Keratinocyte (primary cell): Measurements from ENCODE around the gene TSPAN11. TPM values are rescaled to one million over a fixed set of nuclear protein-coding genes. Genes with fewer than 3 reads are reported as not detected.

ENCODE experiments used
- DNase-seq: peaks from one replicate; pipeline ENCODE4 v3.0.0-alpha.2; 2011; ENCODE audit warnings: low read depth, missing footprints, low spot score
- FAIRE-seq: peaks from 2 replicates; lab custom pipeline; 2011; peaks lifted over from hg19 to GRCh38; lab: Jason Lieb, UNC
- H2AFZ ChIP-seq: 2 replicates; pipeline ENCODE4 v1.6.0; 2012; ENCODE audit warnings: low read length, control low read depth, inconsistent platforms; ENCODE audit not compliant: control insufficient read depth
- H3K27ac ChIP-seq: 2 replicates; pipeline ENCODE4 v1.5.1; 2011; ENCODE audit warnings: low read length; ENCODE audit not compliant: control insufficient read depth, insufficient read depth
- H3K27me3 ChIP-seq: 3 replicates; pipeline ENCODE4 v1.6.0; 2011; ENCODE audit warnings: low read length; ENCODE audit not compliant: control insufficient read depth, insufficient read depth; ENCODE audit errors: extremely low read depth
- H3K36me3 ChIP-seq, 2 experiments: 2 replicates in 1 of 2; 3 replicates in 1 of 2; pipeline ENCODE4 v1.5.1; 2011; ENCODE audit warnings: low read length in 2 of 2, mild to moderate bottlenecking in 1 of 2; ENCODE audit not compliant: control insufficient read depth in 2 of 2, insufficient read depth in 2 of 2; ENCODE audit errors: extremely low read depth in 1 of 2
- H3K4me1 ChIP-seq: 3 replicates; pipeline ENCODE4 v1.5.1; 2011; ENCODE audit warnings: low read length; ENCODE audit not compliant: control insufficient read depth, insufficient read depth; ENCODE audit errors: extremely low read depth
- H3K4me2 ChIP-seq: 3 replicates; pipeline ENCODE4 v1.6.0; 2011; ENCODE audit warnings: low read depth, low read length; ENCODE audit not compliant: control insufficient read depth, insufficient read depth; ENCODE audit errors: extremely low read depth
- H3K4me3 ChIP-seq, 3 experiments: fragments of 200-600 bp in 1 of 3; sonication (generic) in 1 of 3; 2 replicates in 2 of 3; 3 replicates in 1 of 3; pipeline ENCODE4 v1.5.1; 2011 to 2016; ENCODE audit warnings: low read length in 3 of 3, mild to moderate bottlenecking in 3 of 3, control low read depth in 2 of 3, inconsistent platforms in 1 of 3, low read depth in 1 of 3, mixed read lengths in 1 of 3, mixed run types in 1 of 3, moderate library complexity in 1 of 3; ENCODE audit not compliant: control insufficient read depth in 2 of 3, insufficient read depth in 2 of 3; ENCODE audit errors: extremely low read depth in 1 of 3
- H3K79me2 ChIP-seq: 2 replicates; pipeline ENCODE4 v1.6.0; 2012; ENCODE audit warnings: low read length; ENCODE audit not compliant: control insufficient read depth, insufficient read depth
- H3K9ac ChIP-seq: 3 replicates; pipeline ENCODE4 v1.6.0; 2011; ENCODE audit warnings: low read length; ENCODE audit not compliant: control insufficient read depth, insufficient read depth; ENCODE audit errors: extremely low read depth
- H3K9me1 ChIP-seq: 3 replicates; pipeline ENCODE4 v1.6.0; 2011; ENCODE audit warnings: low read length; ENCODE audit not compliant: control insufficient read depth, insufficient read depth; ENCODE audit errors: extremely low read depth
- H3K9me3 ChIP-seq: 2 replicates; pipeline ENCODE4 v1.5.1; 2012; ENCODE audit warnings: low read depth, low read length; ENCODE audit not compliant: control insufficient read depth
- H4K20me1 ChIP-seq: 3 replicates; pipeline ENCODE4 v1.6.0; 2011; ENCODE audit warnings: low read length; ENCODE audit not compliant: control insufficient read depth, insufficient read depth; ENCODE audit errors: extremely low read depth
- EZH2 ChIP-seq: IDR thresholded peaks from one replicate; pipeline ENCODE4 v1.6.1; 2012; ENCODE audit warnings: inconsistent platforms, mild to moderate bottlenecking, low read length, moderate library complexity
- dilution Hi-C: fragments of 300-500 bp; cut with MboI; formaldehyde crosslinking; loops from one replicate; pipeline ENCODE4 v1.7.0; 2020; ENCODE audit warnings: low sequenced_read_pairs; ENCODE audit not compliant: extremely low pct_ligation_motif_present
- polyA plus RNA-seq, 5 experiments: library from polyadenylated mRNA; depleted of rRNA in 3 of 5; stranded (reverse) in 3 of 5; stranded (forward) in 1 of 5; unstranded in 1 of 5; fragments of >200 nt; gene quantifications; 1 replicate in 1 of 5; 2 replicates in 3 of 5; 3 replicates in 1 of 5; pipeline versions ENCODE4 v1.2.1 to v1.2.3, GENCODE V29; 2011 to 2012; ENCODE audit warnings: missing spikeins in 2 of 5, low read depth in 1 of 5, low replicate concordance in 1 of 5
- TF ChIP-seq, protein P1 (sequence below), 3 experiments: IDR thresholded peaks in 1 of 3; conservative IDR thresholded peaks in 1 of 3; optimal IDR thresholded peaks in 1 of 3; 2 replicates in 2 of 3; 3 replicates in 1 of 3; pipeline versions ENCODE3 to v1.5.1; 2011; ENCODE audit warnings: low read length in 3 of 3, mild to moderate bottlenecking in 3 of 3, moderate library complexity in 2 of 3, control low read depth in 1 of 3, inconsistent platforms in 1 of 3; ENCODE audit not compliant: insufficient read depth in 2 of 3; ENCODE audit errors: extremely low read depth in 1 of 3

TSPAN11 gene
- polyA plus RNA-seq, 1 donor (not counting 4 experiments of a cell fraction or from before 2014, with no cell fraction given), result not detected

DNA sequence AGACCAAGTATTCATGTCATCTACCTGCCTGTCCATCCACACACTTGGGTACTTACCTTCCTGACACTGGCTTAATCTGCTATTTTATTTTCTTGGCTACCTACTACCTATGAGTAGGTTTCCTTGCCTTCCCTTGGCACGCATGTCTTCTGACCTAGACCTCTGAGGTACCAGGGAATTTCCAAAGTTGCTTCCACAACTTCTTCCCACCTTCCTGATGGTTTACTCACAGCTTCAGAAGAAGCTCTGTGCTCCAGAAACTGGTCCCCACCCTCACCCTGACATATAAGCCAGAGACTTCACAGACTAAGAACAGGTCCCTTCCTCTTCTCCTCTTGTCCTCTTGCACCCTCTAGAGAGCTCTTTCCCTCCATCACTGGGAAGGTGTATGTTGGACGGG, 111.4 kb downstream of the TSPAN11 start:
- Histone ChIP-seq H3K27me3 (peaks cover 5% of the 10 kb centered on the region), H3K9me3 (no peaks in the 10 kb centered on the region), H3K9ac (no peak overlapping the region), H3K4me3 (no peak overlapping the region), H3K79me2 (no peaks in the 10 kb centered on the region), H4K20me1 (no peaks in the 10 kb centered on the region), H3K9me1 (no peaks in the 10 kb centered on the region), H2AFZ (no peak overlapping the region), H3K27ac (no peak overlapping the region), H3K4me2 (no peak overlapping the region), H3K4me1 (no peaks in the 10 kb centered on the region), H3K36me3 (no peaks in the 10 kb centered on the region)
- dilution Hi-C loops, result no loop called here
- no peak for FAIRE-seq
- DNase-seq, result no peak
- no peak for TF ChIP-seq EZH2
- TF ChIP-seq, protein P1, sequence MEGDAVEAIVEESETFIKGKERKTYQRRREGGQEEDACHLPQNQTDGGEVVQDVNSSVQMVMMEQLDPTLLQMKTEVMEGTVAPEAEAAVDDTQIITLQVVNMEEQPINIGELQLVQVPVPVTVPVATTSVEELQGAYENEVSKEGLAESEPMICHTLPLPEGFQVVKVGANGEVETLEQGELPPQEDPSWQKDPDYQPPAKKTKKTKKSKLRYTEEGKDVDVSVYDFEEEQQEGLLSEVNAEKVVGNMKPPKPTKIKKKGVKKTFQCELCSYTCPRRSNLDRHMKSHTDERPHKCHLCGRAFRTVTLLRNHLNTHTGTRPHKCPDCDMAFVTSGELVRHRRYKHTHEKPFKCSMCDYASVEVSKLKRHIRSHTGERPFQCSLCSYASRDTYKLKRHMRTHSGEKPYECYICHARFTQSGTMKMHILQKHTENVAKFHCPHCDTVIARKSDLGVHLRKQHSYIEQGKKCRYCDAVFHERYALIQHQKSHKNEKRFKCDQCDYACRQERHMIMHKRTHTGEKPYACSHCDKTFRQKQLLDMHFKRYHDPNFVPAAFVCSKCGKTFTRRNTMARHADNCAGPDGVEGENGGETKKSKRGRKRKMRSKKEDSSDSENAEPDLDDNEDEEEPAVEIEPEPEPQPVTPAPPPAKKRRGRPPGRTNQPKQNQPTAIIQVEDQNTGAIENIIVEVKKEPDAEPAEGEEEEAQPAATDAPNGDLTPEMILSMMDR (optimal IDR thresholded peaks at IDR 0.05 in 1 of 3, IDR thresholded peaks at IDR 0.05 in 1 of 3, conservative IDR thresholded peaks at IDR 0.05 in 1 of 3; ENCODE audit: extremely low read depth in 1 of 3, insufficient read depth in 2 of 3, low read length in 3 of 3), result no peak

DNA sequence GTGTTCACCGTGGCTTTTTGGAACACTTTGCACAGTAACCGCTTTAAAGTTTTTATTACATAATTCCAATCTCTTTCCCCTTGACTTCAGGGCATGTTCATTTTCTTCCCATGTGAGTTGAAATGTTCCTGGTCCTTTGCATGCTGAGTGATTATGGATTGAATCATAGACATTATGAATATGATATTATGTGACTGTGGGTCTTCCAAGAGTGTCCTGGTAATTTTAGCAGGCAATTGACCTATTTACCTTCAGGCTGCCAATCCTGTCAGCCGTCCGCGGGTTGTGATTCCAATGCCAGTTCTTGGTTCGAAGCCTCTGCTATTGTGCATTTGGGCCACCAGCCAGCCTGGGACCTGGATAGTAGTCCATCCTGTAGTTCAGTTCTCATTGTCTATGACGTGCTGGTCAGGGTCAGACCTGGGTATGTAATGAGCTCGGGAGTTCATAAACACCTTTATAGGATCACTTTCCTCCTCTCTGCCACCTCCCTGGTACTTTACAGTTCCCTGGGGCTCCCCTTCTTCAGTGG, 114.6 kb downstream of the TSPAN11 start:
- Histone ChIP-seq H3K9ac (no peak overlapping the region), H4K20me1 (no peaks in the 10 kb centered on the region), H3K4me2 (no peak overlapping the region), H2AFZ (no peak overlapping the region), H3K27me3 (peaks cover 5% of the 10 kb centered on the region), H3K4me3 (no peak overlapping the region), H3K4me1 (no peaks in the 10 kb centered on the region), H3K9me3 (no peaks in the 10 kb centered on the region), H3K36me3 (no peaks in the 10 kb centered on the region), H3K27ac (no peak overlapping the region), H3K9me1 (no peaks in the 10 kb centered on the region), H3K79me2 (no peaks in the 10 kb centered on the region)
- dilution Hi-C loops, result no loop called here
- FAIRE-seq, result no peak
- no peak for TF ChIP-seq EZH2
- TF ChIP-seq, protein P1 (optimal IDR thresholded peaks at IDR 0.05 in 1 of 3, IDR thresholded peaks at IDR 0.05 in 1 of 3, conservative IDR thresholded peaks at IDR 0.05 in 1 of 3; ENCODE audit: extremely low read depth in 1 of 3, insufficient read depth in 2 of 3, low read length in 3 of 3), result no peak
- no peak for DNase-seq

Other genes starting within 250 kb of the TSPAN11 start
- gene IPO8, start 230.9 kb upstream of the TSPAN11 start, polyA plus RNA-seq, result 9.9 to 18.8 TPM (median 12.7 TPM) in 3 replicates
- gene CAPRIN2, start 171.8 kb upstream of the TSPAN11 start, polyA plus RNA-seq, result 15.2 to 32.4 TPM (median 24.5 TPM) in 3 replicates
- gene DDX11, start 147.1 kb downstream of the TSPAN11 start, polyA plus RNA-seq, result 8.3 to 13.1 TPM (median 11.2 TPM) in 3 replicates